Keratinocyte (primary cell): ENCODE data around the gene PTPN5. TPM values are rescaled to one million over a fixed set of nuclear protein-coding genes. Genes with fewer than 3 reads are reported as not detected.

Experiments used
- DNase-seq: peaks from one replicate; pipeline ENCODE4 v3.0.0-alpha.2; 2011; ENCODE audit warnings: low read depth, missing footprints, low spot score
- FAIRE-seq: peaks from 2 replicates; lab custom pipeline; 2011; peaks lifted over from hg19 to GRCh38; lab: Jason Lieb, UNC
- H2AFZ ChIP-seq: 2 replicates; pipeline ENCODE4 v1.6.0; 2012; ENCODE audit warnings: low read length, control low read depth, inconsistent platforms; ENCODE audit not compliant: control insufficient read depth
- H3K27ac ChIP-seq: 2 replicates; pipeline ENCODE4 v1.5.1; 2011; ENCODE audit warnings: low read length; ENCODE audit not compliant: control insufficient read depth, insufficient read depth
- H3K27me3 ChIP-seq: 3 replicates; pipeline ENCODE4 v1.6.0; 2011; ENCODE audit warnings: low read length; ENCODE audit not compliant: control insufficient read depth, insufficient read depth; ENCODE audit errors: extremely low read depth
- H3K36me3 ChIP-seq, 2 experiments: 2 replicates in 1 of 2; 3 replicates in 1 of 2; pipeline ENCODE4 v1.5.1; 2011; ENCODE audit warnings: low read length in 2 of 2, mild to moderate bottlenecking in 1 of 2; ENCODE audit not compliant: control insufficient read depth in 2 of 2, insufficient read depth in 2 of 2; ENCODE audit errors: extremely low read depth in 1 of 2
- H3K4me1 ChIP-seq: 3 replicates; pipeline ENCODE4 v1.5.1; 2011; ENCODE audit warnings: low read length; ENCODE audit not compliant: control insufficient read depth, insufficient read depth; ENCODE audit errors: extremely low read depth
- H3K4me2 ChIP-seq: 3 replicates; pipeline ENCODE4 v1.6.0; 2011; ENCODE audit warnings: low read depth, low read length; ENCODE audit not compliant: control insufficient read depth, insufficient read depth; ENCODE audit errors: extremely low read depth
- H3K4me3 ChIP-seq, 3 experiments: fragments of 200-600 bp in 1 of 3; sonication (generic) in 1 of 3; 2 replicates in 2 of 3; 3 replicates in 1 of 3; pipeline ENCODE4 v1.5.1; 2011 to 2016; ENCODE audit warnings: low read length in 3 of 3, mild to moderate bottlenecking in 3 of 3, control low read depth in 2 of 3, inconsistent platforms in 1 of 3, low read depth in 1 of 3, mixed read lengths in 1 of 3, mixed run types in 1 of 3, moderate library complexity in 1 of 3; ENCODE audit not compliant: control insufficient read depth in 2 of 3, insufficient read depth in 2 of 3; ENCODE audit errors: extremely low read depth in 1 of 3
- H3K79me2 ChIP-seq: 2 replicates; pipeline ENCODE4 v1.6.0; 2012; ENCODE audit warnings: low read length; ENCODE audit not compliant: control insufficient read depth, insufficient read depth
- H3K9ac ChIP-seq: 3 replicates; pipeline ENCODE4 v1.6.0; 2011; ENCODE audit warnings: low read length; ENCODE audit not compliant: control insufficient read depth, insufficient read depth; ENCODE audit errors: extremely low read depth
- H3K9me1 ChIP-seq: 3 replicates; pipeline ENCODE4 v1.6.0; 2011; ENCODE audit warnings: low read length; ENCODE audit not compliant: control insufficient read depth, insufficient read depth; ENCODE audit errors: extremely low read depth
- H3K9me3 ChIP-seq: 2 replicates; pipeline ENCODE4 v1.5.1; 2012; ENCODE audit warnings: low read depth, low read length; ENCODE audit not compliant: control insufficient read depth
- H4K20me1 ChIP-seq: 3 replicates; pipeline ENCODE4 v1.6.0; 2011; ENCODE audit warnings: low read length; ENCODE audit not compliant: control insufficient read depth, insufficient read depth; ENCODE audit errors: extremely low read depth
- EZH2 ChIP-seq: IDR thresholded peaks from one replicate; pipeline ENCODE4 v1.6.1; 2012; ENCODE audit warnings: inconsistent platforms, mild to moderate bottlenecking, low read length, moderate library complexity
- dilution Hi-C: fragments of 300-500 bp; cut with MboI; formaldehyde crosslinking; loops from one replicate; pipeline ENCODE4 v1.7.0; 2020; ENCODE audit warnings: low sequenced_read_pairs; ENCODE audit not compliant: extremely low pct_ligation_motif_present
- polyA plus RNA-seq, 5 experiments: library from polyadenylated mRNA; depleted of rRNA in 3 of 5; stranded (reverse) in 3 of 5; stranded (forward) in 1 of 5; unstranded in 1 of 5; fragments of >200 nt; gene quantifications; 1 replicate in 1 of 5; 2 replicates in 3 of 5; 3 replicates in 1 of 5; pipeline versions ENCODE4 v1.2.1 to v1.2.3, GENCODE V29; 2011 to 2012; ENCODE audit warnings: missing spikeins in 2 of 5, low read depth in 1 of 5, low replicate concordance in 1 of 5
- TF ChIP-seq, protein P1 (sequence below), 3 experiments: IDR thresholded peaks in 1 of 3; conservative IDR thresholded peaks in 1 of 3; optimal IDR thresholded peaks in 1 of 3; 2 replicates in 2 of 3; 3 replicates in 1 of 3; pipeline versions ENCODE3 to v1.5.1; 2011; ENCODE audit warnings: low read length in 3 of 3, mild to moderate bottlenecking in 3 of 3, moderate library complexity in 2 of 3, control low read depth in 1 of 3, inconsistent platforms in 1 of 3; ENCODE audit not compliant: insufficient read depth in 2 of 3; ENCODE audit errors: extremely low read depth in 1 of 3

The PTPN5 gene
- polyA plus RNA-seq, 1 donor (not counting 4 experiments of a cell fraction or from before 2014, with no cell fraction given), result not detected

DNA sequence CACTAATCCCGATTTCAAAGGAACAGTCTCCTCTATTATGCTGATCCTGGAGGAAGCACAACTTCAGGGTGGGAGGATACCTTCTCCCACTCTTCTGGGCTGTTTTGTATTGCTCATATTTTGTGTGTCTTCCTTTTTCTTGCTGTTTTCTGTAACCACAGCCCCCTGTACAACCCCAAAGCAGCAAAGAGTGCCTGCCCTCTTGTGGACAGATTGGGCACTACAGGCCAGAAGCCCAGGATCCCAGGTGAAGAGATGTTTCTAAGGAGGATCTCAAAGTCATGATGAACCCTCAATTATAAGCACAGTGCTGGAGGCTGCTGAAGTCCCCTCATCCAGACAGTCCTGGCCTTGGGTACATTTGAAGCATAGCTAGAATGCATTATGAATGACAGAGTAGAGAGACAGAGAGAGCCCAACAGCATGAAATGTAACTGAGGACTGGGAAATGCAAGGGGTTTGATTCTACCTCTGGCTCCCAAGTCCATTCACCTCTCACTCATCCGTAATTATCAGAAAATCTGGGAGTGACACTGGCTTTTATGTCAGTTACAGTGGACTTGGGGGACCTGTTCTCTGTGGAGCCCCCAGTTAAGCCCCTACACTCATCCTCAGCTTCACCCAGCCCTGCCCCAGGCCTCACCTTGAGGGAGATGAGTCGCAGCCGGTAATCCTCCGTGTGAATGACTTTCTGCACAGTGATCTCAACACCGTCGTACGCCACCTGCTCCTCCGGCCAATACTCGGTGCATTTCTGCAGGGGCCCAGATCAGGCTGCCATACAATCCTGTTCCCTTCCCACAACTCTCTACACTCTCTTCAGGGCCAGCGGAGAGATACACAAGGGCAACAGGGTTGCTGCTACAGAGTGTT is 59.4 kb downstream of the PTPN5 start:
- Histone ChIP-seq H3K4me2 (no peak overlapping the region), H3K27me3 (peaks cover 4% of the 10 kb centered on the region), H4K20me1 (no peaks in the 10 kb centered on the region), H2AFZ (no peak overlapping the region), H3K9ac (no peak overlapping the region), H3K4me3 (no peak overlapping the region), H3K79me2 (no peaks in the 10 kb centered on the region), H3K4me1 (no peaks in the 10 kb centered on the region), H3K36me3 (no peaks in the 10 kb centered on the region), H3K9me1 (no peaks in the 10 kb centered on the region), H3K9me3 (no peaks in the 10 kb centered on the region), H3K27ac (no peak overlapping the region)
- dilution Hi-C loops, result no loop called here
- no peak for TF ChIP-seq EZH2
- TF ChIP-seq, protein P1, sequence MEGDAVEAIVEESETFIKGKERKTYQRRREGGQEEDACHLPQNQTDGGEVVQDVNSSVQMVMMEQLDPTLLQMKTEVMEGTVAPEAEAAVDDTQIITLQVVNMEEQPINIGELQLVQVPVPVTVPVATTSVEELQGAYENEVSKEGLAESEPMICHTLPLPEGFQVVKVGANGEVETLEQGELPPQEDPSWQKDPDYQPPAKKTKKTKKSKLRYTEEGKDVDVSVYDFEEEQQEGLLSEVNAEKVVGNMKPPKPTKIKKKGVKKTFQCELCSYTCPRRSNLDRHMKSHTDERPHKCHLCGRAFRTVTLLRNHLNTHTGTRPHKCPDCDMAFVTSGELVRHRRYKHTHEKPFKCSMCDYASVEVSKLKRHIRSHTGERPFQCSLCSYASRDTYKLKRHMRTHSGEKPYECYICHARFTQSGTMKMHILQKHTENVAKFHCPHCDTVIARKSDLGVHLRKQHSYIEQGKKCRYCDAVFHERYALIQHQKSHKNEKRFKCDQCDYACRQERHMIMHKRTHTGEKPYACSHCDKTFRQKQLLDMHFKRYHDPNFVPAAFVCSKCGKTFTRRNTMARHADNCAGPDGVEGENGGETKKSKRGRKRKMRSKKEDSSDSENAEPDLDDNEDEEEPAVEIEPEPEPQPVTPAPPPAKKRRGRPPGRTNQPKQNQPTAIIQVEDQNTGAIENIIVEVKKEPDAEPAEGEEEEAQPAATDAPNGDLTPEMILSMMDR (optimal IDR thresholded peaks at IDR 0.05 in 1 of 3, IDR thresholded peaks at IDR 0.05 in 1 of 3, conservative IDR thresholded peaks at IDR 0.05 in 1 of 3; ENCODE audit: extremely low read depth in 1 of 3, insufficient read depth in 2 of 3, low read length in 3 of 3), result peak; percentile 83 to 99 (median 95)
- FAIRE-seq (peak; percentile 84), DNase-seq (no peak)

DNA sequence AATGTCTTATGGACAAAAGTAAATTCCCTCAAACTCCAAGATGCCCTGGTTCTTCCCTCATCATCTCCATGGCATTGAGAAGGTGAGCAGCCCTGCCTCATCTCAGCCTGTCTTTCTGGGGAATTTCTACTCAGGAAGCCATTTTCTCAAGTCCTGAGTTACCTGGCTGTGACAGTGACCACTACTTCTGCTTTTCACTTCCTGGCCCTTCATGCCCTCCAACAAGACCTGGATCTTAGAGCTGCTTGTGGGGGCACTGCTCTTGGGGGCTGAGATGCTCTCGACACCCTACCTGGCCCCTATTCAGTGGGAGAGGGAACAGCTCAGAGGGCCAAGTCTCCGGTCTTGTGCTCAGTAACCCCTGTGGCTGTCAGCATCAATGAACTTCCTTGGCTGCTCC is 60.2 kb downstream of the PTPN5 start:
- dilution Hi-C loops, result no loop called here
- no peaks in the 10 kb centered on the region for H3K9me1 ChIP-seq
- H3K79me2 ChIP-seq, result no peaks in the 10 kb centered on the region
- no peaks in the 10 kb centered on the region for H3K9me3 ChIP-seq
- H3K9ac ChIP-seq, result no peak overlapping the region
- no peaks in the 10 kb centered on the region for H3K36me3 ChIP-seq
- DNase-seq, result no peak
- no peak overlapping the region for H3K4me3 ChIP-seq
- H3K27ac ChIP-seq, result no peak overlapping the region
- H2AFZ ChIP-seq, result no peak overlapping the region
- no peak overlapping the region for H3K4me2 ChIP-seq
- peaks cover 4% of the 10 kb centered on the region for H3K27me3 ChIP-seq
- no peaks in the 10 kb centered on the region for H3K4me1 ChIP-seq
- TF ChIP-seq, protein P1 (optimal IDR thresholded peaks at IDR 0.05 in 1 of 3, IDR thresholded peaks at IDR 0.05 in 1 of 3, conservative IDR thresholded peaks at IDR 0.05 in 1 of 3; ENCODE audit: extremely low read depth in 1 of 3, insufficient read depth in 2 of 3, low read length in 3 of 3), result no peak
- TF ChIP-seq EZH2, result no peak
- no peak for FAIRE-seq
- H4K20me1 ChIP-seq, result no peaks in the 10 kb centered on the region
